ENCODE results near the gene CLIC1. TPM values are rescaled to one million over a fixed set of nuclear protein-coding genes. Genes with fewer than 3 reads are reported as not detected.
A peak's percentile ranks its signal among the peaks of the same experiment; 100 is the strongest.

CLIC1 gene
- total and polyA plus RNA-seq, 2 donors from 2014 or later: 456 to 489 TPM

- Histone ChIP-seq H3K27me3 (ENCODE audit: control insufficient read depth, insufficient read depth, low read length) (no peaks in the 10 kb centered on the region), H3K9me3 (ENCODE audit: control insufficient read depth in 2 of 3, insufficient read depth in 1 of 3, low read length in 3 of 3) (no peaks in the 10 kb centered on the region), H3K27ac (ENCODE audit: low read depth in 2 of 2, low read length in 2 of 2) (peak overlapping the region; percentile 99), H3K36me3 (ENCODE audit: control insufficient read depth in 2 of 3, insufficient read depth in 3 of 3, low read length in 3 of 3) (peaks cover 7 to 52% (median 26%) of the 10 kb centered on the region in 3 donors), H3K4me3 (ENCODE audit: low read length in 3 of 3) (peak overlapping the region; percentile 94 to 98 (median 95)), H3K9ac (ENCODE audit: low read length in 3 of 3) (peak overlapping the region; percentile 42 to 98 (median 92)), H3K4me1 (ENCODE audit: control insufficient read depth in 2 of 3, insufficient read depth in 2 of 3, low read depth in 1 of 3, low read length in 3 of 3) (peaks cover 0 to 19% (median 0%) of the 10 kb centered on the region in 3 donors)
- intact Hi-C loops (cut with DNase I): no loop called here
- TF ChIP-seq CTCF (IDR thresholded peaks at IDR 0.05; ENCODE audit: borderline replicate concordance, extremely low read depth, insufficient read depth): no peak
- FAIRE-seq: no peak
- DNase-seq: peak; percentile 95 to 98 (median 97)
Observed at GRCh38 chr6:31729979-31730630, 6.2 kb downstream of the CLIC1 start.

DNA sequence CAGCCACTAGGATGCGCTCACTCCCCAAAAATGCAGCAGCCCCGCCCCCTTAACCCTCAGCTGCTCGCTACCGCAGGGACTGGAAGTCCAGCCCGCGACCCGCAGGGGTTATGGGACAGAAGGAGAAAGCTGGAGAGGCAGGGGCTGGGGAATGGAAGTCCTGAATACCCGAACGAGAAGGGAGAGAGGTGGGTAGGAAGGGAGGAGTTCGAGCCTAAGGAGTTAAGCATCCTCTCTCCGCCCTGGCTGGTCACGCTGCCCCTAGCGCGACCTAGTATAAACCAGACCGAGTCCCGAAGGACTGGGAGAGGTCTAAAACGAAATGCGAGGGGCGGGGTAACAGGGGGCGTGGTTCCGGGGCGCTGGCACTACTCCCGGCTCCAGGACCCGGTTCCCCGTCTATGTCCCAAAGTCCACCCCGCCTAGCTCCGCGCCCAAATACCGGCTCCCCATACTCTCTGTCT is 6.8 kb downstream of the CLIC1 start:
- peak; percentile 95 to 97 (median 97) for DNase-seq
- Histone ChIP-seq H3K4me1 (ENCODE audit: control insufficient read depth in 2 of 3, insufficient read depth in 2 of 3, low read depth in 1 of 3, low read length in 3 of 3) (peaks cover 0 to 18% (median 0%) of the 10 kb centered on the region in 3 donors), H3K27me3 (ENCODE audit: control insufficient read depth, insufficient read depth, low read length) (no peaks in the 10 kb centered on the region), H3K9ac (ENCODE audit: low read length in 3 of 3) (peak overlapping the region; percentile 67 to 98 (median 92)), H3K27ac (ENCODE audit: low read depth in 2 of 2, low read length in 2 of 2) (peak overlapping the region; percentile 99), H3K9me3 (ENCODE audit: control insufficient read depth in 2 of 3, insufficient read depth in 1 of 3, low read length in 3 of 3) (no peaks in the 10 kb centered on the region), H3K36me3 (ENCODE audit: control insufficient read depth in 2 of 3, insufficient read depth in 3 of 3, low read length in 3 of 3) (peaks cover 7 to 52% (median 26%) of the 10 kb centered on the region in 3 donors), H3K4me3 (ENCODE audit: low read length in 3 of 3) (peak overlapping the region; percentile 94 to 98 (median 95))
- TF ChIP-seq CTCF (IDR thresholded peaks at IDR 0.05; ENCODE audit: borderline replicate concordance, extremely low read depth, insufficient read depth): peak; percentile 72
- FAIRE-seq: no peak
- intact Hi-C loops (cut with DNase I): no loop called here

GRCh38 chr6:31728767-31729514 is 7.4 kb downstream of the CLIC1 start, which contains the start of gene DDAH2:
Gene DDAH2 (minus strand): TSS chr6:31729299. CDS start chr6:31729161, 138 bp downstream.
- H3K27me3 ChIP-seq (ENCODE audit: control insufficient read depth, insufficient read depth, low read length): no peaks in the 10 kb centered on the region
- H3K4me1 ChIP-seq (ENCODE audit: control insufficient read depth in 2 of 3, insufficient read depth in 2 of 3, low read depth in 1 of 3, low read length in 3 of 3): peaks cover 0 to 12% (median 0%) of the 10 kb centered on the region in 3 donors
- no peak for TF ChIP-seq CTCF (IDR thresholded peaks at IDR 0.05; ENCODE audit: borderline replicate concordance, extremely low read depth, insufficient read depth)
- peaks cover 7 to 52% (median 26%) of the 10 kb centered on the region in 3 donors for H3K36me3 ChIP-seq (ENCODE audit: control insufficient read depth in 2 of 3, insufficient read depth in 3 of 3, low read length in 3 of 3)
- DNase-seq (peak in 3 of 5 donors; percentile 25 to 81 (median 79)), FAIRE-seq (no peak)
- peak within 1 kb of the TSS; percentile 94 to 98 (median 95) for H3K4me3 ChIP-seq (ENCODE audit: low read length in 3 of 3)
- intact Hi-C loops (cut with DNase I): no loop called here
- peak within 1 kb of the TSS; percentile 99 for H3K27ac ChIP-seq (ENCODE audit: low read depth in 2 of 2, low read length in 2 of 2)
- H3K9ac ChIP-seq (ENCODE audit: low read length in 3 of 3): peak within 1 kb of the TSS; percentile 67 to 98 (median 92)
- H3K9me3 ChIP-seq (ENCODE audit: control insufficient read depth in 2 of 3, insufficient read depth in 1 of 3, low read length in 3 of 3): no peaks in the 10 kb centered on the region
